SU-DHL-6 (cell line): ENCODE results near the gene IGF2BP3.

ENCODE experiments used
- CTCF ChIP-seq: fragments of 200-600 bp; sonication (generic); IDR thresholded peaks from one replicate; pipeline ENCODE4 v1.5.1; 2017; ENCODE audit warnings: antibody characterized with exemption, mild to moderate bottlenecking, low read length, moderate library complexity; ENCODE audit not compliant: insufficient read depth, poor library complexity, severe bottlenecking
- EZH2phosphoT487 ChIP-seq: fragments of 200-600 bp; sonication (generic), shearing (Covaris generic); conservative IDR thresholded peaks from 2 replicates; pipeline ENCODE4 v1.6.1; 2018; ENCODE audit warnings: mild to moderate bottlenecking, antibody characterized with exemption, low read length, moderate library complexity, mixed read lengths

- TF ChIP-seq CTCF (no peak), EZH2phosphoT487 (no peak)
These were observed 124.0 kb downstream of the IGF2BP3 start for GRCh38 chr7:23346316-23346715.
